Mucosa of descending colon (tissue), 3 donors: ENCODE data around the gene SFMBT2. TPM values are rescaled to one million over a fixed set of nuclear protein-coding genes. Genes with fewer than 3 reads are reported as not detected.

Experiments
- ATAC-seq: fragments of 200-7000 bp; cut with Tn5 transposase; one replicate; pipeline ENCODE4 v1.9.1; 2020; ENCODE audit warnings: mild to moderate bottlenecking, moderate library complexity
- DNase-seq, 3 donors: peaks; one replicate each; pipeline ENCODE4 v3.0.0-alpha.2; 2020
- H3K36me3 ChIP-seq: fragments of 200-600 bp; one replicate; pipeline ENCODE4 v1.8.0; 2021; ENCODE audit warnings: low read depth, mild to moderate bottlenecking
- H3K4me1 ChIP-seq: fragments of 200-600 bp; one replicate; pipeline ENCODE4 v1.8.0; 2021; ENCODE audit warnings: low read depth, mild to moderate bottlenecking
- H3K4me3 ChIP-seq: fragments of 200-600 bp; one replicate; pipeline ENCODE4 v1.8.0; 2021; ENCODE audit warnings: mild to moderate bottlenecking
- H3K9me3 ChIP-seq: fragments of 200-600 bp; one replicate; pipeline ENCODE4 v1.8.0; 2021; ENCODE audit warnings: mild to moderate bottlenecking
- CTCF ChIP-seq: fragments of 200-600 bp; IDR thresholded peaks from one replicate; pipeline ENCODE4 v1.8.0; 2022; ENCODE audit warnings: antibody characterized with exemption, mild to moderate bottlenecking
- intact Hi-C, 2 donors: fragments of 100-400 bp; cut with DNase I in 1 of 2; cut with micrococcal nuclease in 1 of 2; formaldehyde crosslinking; loops; one replicate each; pipeline versions ENCODE4 v1.11.0 to v1.11.1; 2022; cut with DNase I, micrococcal nuclease
- total RNA-seq, 3 donors: library from RNA; stranded (reverse); fragmentation: NEBNext Ultra II Directional in 2 of 3; extraction: Animal tissue kit (Norgen Biotek cat#: 25700) in 2 of 3; gene quantifications; one replicate each; pipeline versions ENCODE4 v1.2.1 to v1.2.4, GENCODE V29; 2021 to 2023
- donor health status: DM: no; HTN: no; CAD: no; lungs with moderate emphysema.
- donor health status: DM: no; HTN: no; CAD: no.
- donor health status: DM: no; HTN: yes; CAD: no.

The SFMBT2 gene
- total RNA-seq, 3 donors from 2014 or later, result 3.9 to 8.8 (median 5.7) TPM

GRCh38 chr10:7338469-7338868, 72.4 kb downstream of the SFMBT2 start:
- Histone ChIP-seq H3K4me3 (no peak overlapping the region), H3K4me1 (no peaks in the 10 kb centered on the region), H3K9me3 (no peaks in the 10 kb centered on the region), H3K36me3 (no peaks in the 10 kb centered on the region)
- intact Hi-C loops, result no loop called here
- no peak for DNase-seq
- no peak for ATAC-seq
- TF ChIP-seq CTCF, result no peak

- H3K4me1 ChIP-seq, result no peaks in the 10 kb centered on the region
- H3K4me3 ChIP-seq, result no peak overlapping the region
- H3K36me3 ChIP-seq, result no peaks in the 10 kb centered on the region
- DNase-seq (no peak), ATAC-seq (no peak)
- TF ChIP-seq CTCF, result no peak
- intact Hi-C loops, result no loop called here
- H3K9me3 ChIP-seq, result no peaks in the 10 kb centered on the region
Observed at GRCh38 chr10:7337431-7338171, 73.2 kb downstream of the SFMBT2 start.

GRCh38 chr10:7335977-7336376, 74.9 kb downstream of the SFMBT2 start:
- H3K9me3 ChIP-seq, result no peaks in the 10 kb centered on the region
- DNase-seq, result no peak
- no peak overlapping the region for H3K4me3 ChIP-seq
- no peaks in the 10 kb centered on the region for H3K4me1 ChIP-seq
- intact Hi-C loops, result no loop called here
- H3K36me3 ChIP-seq, result no peaks in the 10 kb centered on the region
- TF ChIP-seq CTCF, result no peak
- no peak for ATAC-seq

GRCh38 chr10:7334642-7334964, 76.2 kb downstream of the SFMBT2 start:
- ATAC-seq (no peak), DNase-seq (no peak)
- no peaks in the 10 kb centered on the region for H3K9me3 ChIP-seq
- H3K36me3 ChIP-seq, result no peaks in the 10 kb centered on the region
- no peaks in the 10 kb centered on the region for H3K4me1 ChIP-seq
- no peak for TF ChIP-seq CTCF
- H3K4me3 ChIP-seq, result no peak overlapping the region
- intact Hi-C loops, result no loop called here

- H3K36me3 ChIP-seq, result no peaks in the 10 kb centered on the region
- intact Hi-C loops, result no loop called here
- ATAC-seq (no peak), DNase-seq (no peak)
- no peak overlapping the region for H3K4me3 ChIP-seq
- H3K4me1 ChIP-seq, result no peaks in the 10 kb centered on the region
- no peaks in the 10 kb centered on the region for H3K9me3 ChIP-seq
- TF ChIP-seq CTCF, result no peak
Observed at GRCh38 chr10:7333961-7334641, 76.7 kb downstream of the SFMBT2 start.
